Heart left ventricle (tissue), 16 donors: ENCODE results near the gene HTD2. TPM values are rescaled to one million over a fixed set of nuclear protein-coding genes. Genes with fewer than 3 reads are reported as not detected.
A peak's percentile ranks its signal among the peaks of the same experiment; 100 is the strongest.

ENCODE experiments used
- ATAC-seq, 4 donors: fragments of 200-7000 bp; cut with Tn5 transposase; one replicate each; pipeline ENCODE4 v1.9.1; 2020 to 2022; ENCODE audit warnings: moderate library complexity in 4 of 4, mild to moderate bottlenecking in 3 of 4, moderate number of reproducible peaks in 1 of 4
- DNase-seq, 5 donors: peaks; one replicate each; pipeline ENCODE4 v3.0.0-alpha.2; 2020
- H3K27ac ChIP-seq, 12 donors: fragments of 200-600 bp; sonication (generic) in 4 of 12; one replicate each; pipeline versions ENCODE4 v1.5.0 to v1.8.0; 2016 to 2022; ENCODE audit warnings: mild to moderate bottlenecking in 2 of 12
- H3K27me3 ChIP-seq, 9 donors: fragments of 200-600 bp; sonication (generic) in 2 of 9; one replicate each; pipeline versions ENCODE4 v1.5.1 to v1.8.0; 2016 to 2022; ENCODE audit warnings: mild to moderate bottlenecking in 3 of 9
- H3K36me3 ChIP-seq, 9 donors: fragments of 200-600 bp; sonication (generic) in 2 of 9; one replicate each; pipeline versions ENCODE4 v1.5.0 to v1.8.0; 2018 to 2022; ENCODE audit warnings: mild to moderate bottlenecking in 2 of 9
- H3K4me1 ChIP-seq, 12 donors: fragments of 200-600 bp; sonication (generic) in 4 of 12; one replicate each; pipeline versions ENCODE4 v1.5.0 to v1.8.0; 2016 to 2022; ENCODE audit warnings: mild to moderate bottlenecking in 3 of 12
- H3K4me3 ChIP-seq, 12 donors: fragments of 200-600 bp; sonication (generic) in 4 of 12; one replicate each; pipeline versions ENCODE4 v1.5.0 to v1.8.0; 2017 to 2022; ENCODE audit warnings: mild to moderate bottlenecking in 9 of 12, moderate library complexity in 4 of 12
- H3K9me3 ChIP-seq, 12 donors: fragments of 200-600 bp; sonication (generic) in 4 of 12; one replicate each; pipeline versions ENCODE4 v1.5.0 to v1.8.0; 2016 to 2022; ENCODE audit warnings: mild to moderate bottlenecking in 1 of 12
- CTCF ChIP-seq, 12 donors: fragments of 200-600 bp; sonication (generic) in 4 of 12; IDR thresholded peaks; one replicate each; pipeline versions ENCODE4 v1.5.0 to v1.8.0; 2018 to 2022; ENCODE audit warnings: antibody characterized with exemption in 12 of 12, mild to moderate bottlenecking in 5 of 12
- POLR2A ChIP-seq, 2 donors: fragments of 450-650 bp; IDR thresholded peaks; one replicate each; pipeline ENCODE4 v1.6.1; 2017; ENCODE audit warnings: antibody characterized with exemption in 2 of 2, mild to moderate bottlenecking in 2 of 2, moderate library complexity in 2 of 2
- WGBS, 4 donors: extraction: QIAGEN DNeasy Blood & Tissue Kit in 2 of 4; methylation state at CpG; one replicate each; pipeline versions ENCODE4 v1.1.5 to v1.1.7; 2013 to 2018; 5-methylcytosine and 5-hydroxymethylcytosine counted together
- intact Hi-C, 10 donors: fragments of 100-400 bp; cut with DNase I; formaldehyde crosslinking; loops; one replicate each; pipeline versions ENCODE4 v1.11.1 to v1.14.2; 2022
- polyA plus RNA-seq, 2 donors: library from polyadenylated mRNA; stranded (reverse); fragments of 200-250 nt; gene quantifications; one replicate each; pipeline ENCODE4 v1.2.3, GENCODE V29; 2013
- total RNA-seq, 9 donors: library from RNA; depleted of rRNA in 2 of 9; stranded (reverse); fragments of >200 nt in 2 of 9; fragmentation: NEBNext Ultra II Directional in 3 of 9; extraction: Animal tissue kit (Norgen Biotek cat#: 25700) in 3 of 9; gene quantifications; one replicate each; pipeline versions ENCODE4 v1.1.0 to v1.2.4, GENCODE V29; 2016 to 2023
- donor health status: ischemic (EF 13 %, LVEDD 7.1; RV severe dilation, severe dysfunction).
- donor health status: healthy with polysubstance abuse.
- donor health status: DM: no; HTN: yes; CAD: no.
- donor health status: DM: no; HTN: no; CAD: no.
- donor health status: ischemic (EF 25% LVEDD 6.9; RV normal size, moderate dysfunction).
- donor health status: ischemic (EF 25% LVEDD 5.7; RV mildly dilated, moderate dysfunction).
- donor health status: healthy.
- donor health status: DM: yes; HTN: yes; CAD: no.
- donor health status: ischemic (EF 35%, LVEDD 5.7; RV mildly dilated, moderate dysfunction).
- donor health status: nonischemic (EF 11% LVEDD 7.7; RV severe dilation, severe dysfunction).
- donor health status: DM: yes; HTN: yes; CAD: no.
- donor health status: PGD.
- donor health status: ischemic (EF 29% LVEDD 5.4; RV normal size, mild dysfunction).
- donor health status: nonischemic (EF 23%, LVEDD 6.1; RV moderate dilation, normal function).

Gene HTD2
- total and polyA plus RNA-seq, 11 donors, result 2.7 to 21.6 (median 12.4) TPM

- no peak overlapping the region for H3K4me3 ChIP-seq
- DNase-seq (no peak), ATAC-seq (peak in 2 of 4 donors; percentile 17 to 31)
- peak overlapping the region in 1 of 12 donors; percentile 37 for H3K27ac ChIP-seq
- TF ChIP-seq CTCF (IDR thresholded peaks at IDR 0.05) (no peak), POLR2A (IDR thresholded peaks at IDR 0.05) (no peak)
- peaks cover 0 to 53% (median 0%) of the 10 kb centered on the region in 12 donors for H3K4me1 ChIP-seq
- intact Hi-C loops, result no loop called here
- H3K36me3 ChIP-seq, result peaks cover 0 to 6% (median 0%) of the 10 kb centered on the region in 9 donors
- no peaks in the 10 kb centered on the region for H3K27me3 ChIP-seq
- no peaks in the 10 kb centered on the region for H3K9me3 ChIP-seq
- WGBS, 4 donors, result 80 to 88% (median 87%) methylated on average over 7 of the region's 7 CpGs
Measured at GRCh38 chr3:58349792-58350626, 43.7 kb downstream of the HTD2 start.

- Histone ChIP-seq H3K4me3 (no peak overlapping the region), H3K27ac (peak overlapping the region in 1 of 12 donors; percentile 37), H3K9me3 (no peaks in the 10 kb centered on the region), H3K27me3 (no peaks in the 10 kb centered on the region), H3K4me1 (peaks cover 0 to 59% (median 1%) of the 10 kb centered on the region in 12 donors), H3K36me3 (peaks cover 0 to 6% (median 0%) of the 10 kb centered on the region in 9 donors)
- DNase-seq, result no peak
- ATAC-seq, result peak in 3 of 4 donors; percentile 4 to 48 (median 42)
- whole genome bisulfite sequencing, 4 donors, result 94 to 98% (median 97%) methylated on average over 2 of the region's 2 CpGs
- intact Hi-C loops, result no loop called here
- TF ChIP-seq CTCF (IDR thresholded peaks at IDR 0.05), result no peak
- TF ChIP-seq POLR2A (IDR thresholded peaks at IDR 0.05), result no peak
Measured at GRCh38 chr3:58350627-58351013, 44.3 kb downstream of the HTD2 start.

GRCh38 chr3:58351920-58352319 is 45.6 kb downstream of the HTD2 start:
- no peak for ATAC-seq
- peaks cover 0 to 70% (median 1%) of the 10 kb centered on the region in 12 donors for H3K4me1 ChIP-seq
- no peak overlapping the region for H3K27ac ChIP-seq
- no peak overlapping the region for H3K4me3 ChIP-seq
- H3K27me3 ChIP-seq, result no peaks in the 10 kb centered on the region
- WGBS, 4 donors, result 68 to 82% (median 79%) methylated on average over 3 of the region's 3 CpGs
- TF ChIP-seq CTCF (IDR thresholded peaks at IDR 0.05), result no peak
- TF ChIP-seq POLR2A (IDR thresholded peaks at IDR 0.05), result no peak
- intact Hi-C loops, result no loop called here
- DNase-seq, result no peak
- H3K36me3 ChIP-seq, result peaks cover 0 to 6% (median 0%) of the 10 kb centered on the region in 9 donors
- H3K9me3 ChIP-seq, result no peaks in the 10 kb centered on the region

GRCh38 chr3:58352626-58353025 is 46.3 kb downstream of the HTD2 start:
- WGBS, 4 donors, result 83 to 87% (median 85%) methylated on average over 6 of the region's 6 CpGs
- intact Hi-C loops, result no loop called here
- ATAC-seq, result no peak

More at GRCh38 chr3:58352626-58353025, 46.3 kb downstream of the HTD2 start:
- Histone ChIP-seq H3K9me3 (no peaks in the 10 kb centered on the region), H3K36me3 (peaks cover 0 to 6% (median 0%) of the 10 kb centered on the region in 9 donors), H3K4me3 (no peak overlapping the region), H3K27ac (no peak overlapping the region), H3K4me1 (peaks cover 0 to 70% (median 1%) of the 10 kb centered on the region in 12 donors), H3K27me3 (no peaks in the 10 kb centered on the region)
- DNase-seq, result no peak
- TF ChIP-seq POLR2A (IDR thresholded peaks at IDR 0.05) (no peak), CTCF (IDR thresholded peaks at IDR 0.05) (no peak)
